Activated T-cell treated with anti-CD3 and anti-CD28 coated beads for 4 hours (primary cell): Measurements from ENCODE around the gene RNF220.
"Not testable (repeated sequence)": the region's sequence is repeated elsewhere in the genome, so short reads cannot be mapped to it uniquely, and the experiment has no call there.

Experiments used
- DNase-seq: peaks from one replicate; pipeline ENCODE4 v3.0.0-alpha.2; 2020

The RNF220 gene

GRCh38 chr1:44661781-44662682 lies 257.0 kb downstream of the RNF220 start:
- DNase-seq, result no peak

GRCh38 chr1:44662683-44663030 lies 257.6 kb downstream of the RNF220 start:
- DNase-seq, result no peak

GRCh38 chr1:44663417-44663816 lies 258.4 kb downstream of the RNF220 start:
- no peak for DNase-seq

GRCh38 chr1:44664730-44665370 lies 259.8 kb downstream of the RNF220 start:
- DNase-seq, result peak; percentile 21

GRCh38 chr1:44666719-44667118 lies 261.7 kb downstream of the RNF220 start:
- not testable (repeated sequence) for DNase-seq

- no peak for DNase-seq
Measured at GRCh38 chr1:44670751-44671640, 265.9 kb downstream of the RNF220 start.

GRCh38 chr1:44672254-44672955 lies 267.4 kb downstream of the RNF220 start:
- no peak for DNase-seq

GRCh38 chr1:44672961-44673674 lies 268.1 kb downstream of the RNF220 start:
- DNase-seq, result no peak

- DNase-seq, result no peak
Measured at GRCh38 chr1:44673675-44674112, 268.6 kb downstream of the RNF220 start.

- DNase-seq, result peak; percentile 92
Measured at GRCh38 chr1:44674113-44675000, 269.3 kb downstream of the RNF220 start, which contains the start of the genes ARMH1 and TMEM53. Gene ARMH1 (plus strand): TSS chr1:44674714. CDS start chr1:44689698, 14,984 bp downstream. Gene TMEM53 (minus strand): TSS chr1:44674481. CDS start chr1:44674391, 90 bp downstream.

- no peak for DNase-seq
Measured at GRCh38 chr1:44675186-44675585, 270.1 kb downstream of the RNF220 start.

- no peak for DNase-seq
Measured at GRCh38 chr1:44676484-44677200, 271.6 kb downstream of the RNF220 start.

GRCh38 chr1:44677201-44677766 lies 272.2 kb downstream of the RNF220 start:
- no peak for DNase-seq

GRCh38 chr1:44678120-44678519 lies 273.1 kb downstream of the RNF220 start:
- DNase-seq, result no peak

- DNase-seq, result no peak
Measured at GRCh38 chr1:44678626-44679025, 273.6 kb downstream of the RNF220 start.

GRCh38 chr1:44679468-44679867 lies 274.4 kb downstream of the RNF220 start:
- no peak for DNase-seq

- DNase-seq, result no peak
Measured at GRCh38 chr1:44681905-44682882, 277.1 kb downstream of the RNF220 start.

- no peak for DNase-seq
Measured at GRCh38 chr1:44682883-44683265, 277.8 kb downstream of the RNF220 start.
